Body of pancreas (tissue), 4 donors: ENCODE measurements around the gene GUCY1B1. TPM values are rescaled to one million over a fixed set of nuclear protein-coding genes. Genes with fewer than 3 reads are reported as not detected.

Experiments
- ATAC-seq: fragments of 150-250 bp; one replicate; pipeline ENCODE4 v1.9.1; 2016
- DNase-seq, 4 donors: peaks; one replicate each; pipeline ENCODE4 v3.0.0-alpha.2; 2019
- H3K27ac ChIP-seq, 4 donors: fragments of 200-600 bp; sonication (generic); 1 replicate in 3 of 4; 2 replicates in 1 of 4; pipeline versions ENCODE4 v1.5.1 to v1.6.1; 2016 to 2019; ENCODE audit warnings: mild to moderate bottlenecking in 1 of 4, mixed read lengths in 1 of 4, moderate library complexity in 1 of 4
- H3K27me3 ChIP-seq, 2 donors: fragments of 200-600 bp; sonication (generic); one replicate each; pipeline ENCODE4 v1.6.0; 2016; ENCODE audit warnings: mild to moderate bottlenecking in 1 of 2
- H3K36me3 ChIP-seq, 2 donors: fragments of 200-600 bp; sonication (generic); replicated peaks in 1 of 2; 2 replicates each; pipeline ENCODE4 v1.5.1; 2016; ENCODE audit warnings: low read depth in 2 of 2; ENCODE audit not compliant: insufficient read depth in 1 of 2
- H3K4me1 ChIP-seq: fragments of 200-600 bp; sonication (generic); one replicate; pipeline ENCODE4 v1.6.0; 2016
- H3K4me3 ChIP-seq, 2 donors: fragments of 200-600 bp; sonication (generic); 1 replicate in 1 of 2; 2 replicates in 1 of 2; pipeline ENCODE4 v1.5.1; 2016 to 2019
- H3K9me3 ChIP-seq, 3 donors: fragments of 200-600 bp; sonication (generic); 1 replicate in 2 of 3; 2 replicates in 1 of 3; pipeline ENCODE4 v1.5.1; 2016
- CTCF ChIP-seq, 7 experiments: fragments of 450-650 bp in 4 of 7; fragments of 200-600 bp in 3 of 7; sonication (generic) in 3 of 7; IDR thresholded peaks; one replicate each; pipeline ENCODE4 v1.5.1; 2016 to 2019; ENCODE audit warnings: antibody characterized with exemption in 7 of 7
- POLR2A ChIP-seq, 3 donors: fragments of 450-650 bp; IDR thresholded peaks; one replicate each; pipeline ENCODE4 v1.6.1; 2016; ENCODE audit warnings: antibody characterized with exemption in 3 of 3, mild to moderate bottlenecking in 2 of 3
- whole genome bisulfite sequencing, 2 donors: methylation state at CpG; one replicate each; pipeline ENCODE4 v1.1.5; 2017; 5-methylcytosine and 5-hydroxymethylcytosine counted together
- intact Hi-C: fragments of 100-400 bp; cut with DNase I; formaldehyde crosslinking; loops from one replicate; pipeline ENCODE4 v1.15.1; 2023
- total RNA-seq, 2 donors: library from RNA; depleted of rRNA; stranded (reverse); fragments of >200 nt; gene quantifications; one replicate each; pipeline ENCODE4 v1.1.0, GENCODE V29; 2016

Gene GUCY1B1
- total RNA-seq, 2 donors from 2014 or later: 9.6 to 11.9 TPM

- no peak for ATAC-seq
- H3K4me1 ChIP-seq: no peaks in the 10 kb centered on the region
- H3K4me3 ChIP-seq: no peak overlapping the region
- 62 to 74% methylated on average over 3 of the region's 3 CpGs for WGBS, 2 donors
- no peak for TF ChIP-seq CTCF (IDR thresholded peaks at IDR 0.05)
- no peak for TF ChIP-seq POLR2A (IDR thresholded peaks at IDR 0.05)
- H3K9me3 ChIP-seq: no peaks in the 10 kb centered on the region
- H3K27me3 ChIP-seq: no peaks in the 10 kb centered on the region
- H3K27ac ChIP-seq: no peak overlapping the region
- intact Hi-C loops: no loop called here
- no peaks in the 10 kb centered on the region for H3K36me3 ChIP-seq
- DNase-seq: no peak
Measured at GRCh38 chr4:155765149-155765548, 6.3 kb downstream of the GUCY1B1 start.

GRCh38 chr4:155766622-155767021 is 7.8 kb downstream of the GUCY1B1 start:
- no peak overlapping the region for H3K4me3 ChIP-seq
- intact Hi-C loops: no loop called here
- no peaks in the 10 kb centered on the region for H3K27me3 ChIP-seq
- DNase-seq (no peak), ATAC-seq (no peak)
- no peak overlapping the region for H3K27ac ChIP-seq
- no peaks in the 10 kb centered on the region for H3K36me3 ChIP-seq
- no peaks in the 10 kb centered on the region for H3K9me3 ChIP-seq
- TF ChIP-seq POLR2A (IDR thresholded peaks at IDR 0.05): no peak
- TF ChIP-seq CTCF (IDR thresholded peaks at IDR 0.05): no peak
- WGBS, 2 donors: 76 to 82% methylated on average over 2 of the region's 2 CpGs
- H3K4me1 ChIP-seq: no peaks in the 10 kb centered on the region

- no peak overlapping the region for H3K4me3 ChIP-seq
- ATAC-seq (no peak), DNase-seq (no peak)
- H3K36me3 ChIP-seq: no peaks in the 10 kb centered on the region
- no peak overlapping the region for H3K27ac ChIP-seq
- intact Hi-C loops: no loop called here
- TF ChIP-seq CTCF (IDR thresholded peaks at IDR 0.05) (no peak), POLR2A (IDR thresholded peaks at IDR 0.05) (no peak)
- H3K27me3 ChIP-seq: no peaks in the 10 kb centered on the region
- no peaks in the 10 kb centered on the region for H3K9me3 ChIP-seq
- H3K4me1 ChIP-seq: no peaks in the 10 kb centered on the region
Measured at GRCh38 chr4:155768370-155768769, 9.5 kb downstream of the GUCY1B1 start.

GRCh38 chr4:155769090-155769489 is 10.3 kb downstream of the GUCY1B1 start:
- Histone ChIP-seq H3K36me3 (no peaks in the 10 kb centered on the region), H3K4me3 (no peak overlapping the region), H3K9me3 (no peaks in the 10 kb centered on the region), H3K27ac (no peak overlapping the region), H3K4me1 (no peaks in the 10 kb centered on the region), H3K27me3 (no peaks in the 10 kb centered on the region)
- no peak for TF ChIP-seq CTCF (IDR thresholded peaks at IDR 0.05)
- TF ChIP-seq POLR2A (IDR thresholded peaks at IDR 0.05): no peak
- intact Hi-C loops: no loop called here
- no peak for DNase-seq
- ATAC-seq: no peak
- 82 to 88% methylated on average over 2 of the region's 2 CpGs for WGBS, 2 donors

- TF ChIP-seq POLR2A (IDR thresholded peaks at IDR 0.05): no peak
- no peak for TF ChIP-seq CTCF (IDR thresholded peaks at IDR 0.05)
- no peaks in the 10 kb centered on the region for H3K9me3 ChIP-seq
- H3K4me3 ChIP-seq: no peak overlapping the region
- peaks cover 9% of the 10 kb centered on the region for H3K4me1 ChIP-seq
- 83 to 91% methylated on average over 8 of the region's 8 CpGs for WGBS, 2 donors
- H3K27me3 ChIP-seq: no peaks in the 10 kb centered on the region
- H3K36me3 ChIP-seq: no peaks in the 10 kb centered on the region
- ATAC-seq (no peak), DNase-seq (no peak)
- intact Hi-C loops: no loop called here
- no peak overlapping the region for H3K27ac ChIP-seq
Measured at GRCh38 chr4:155772459-155773195, 13.8 kb downstream of the GUCY1B1 start.
